HG03025 (cell line): ENCODE results near the gene PCCA.
"Not testable (repeated sequence)": the region's sequence is repeated elsewhere in the genome, so short reads cannot be mapped to it uniquely, and the experiment has no call there.

ENCODE experiments used
- ATAC-seq: cut with Tn5 transposase; IDR thresholded peaks from one replicate; pipeline ENCODE4 v1.9.1; 2021; ENCODE audit warnings: mild to moderate bottlenecking, moderate library complexity; ENCODE audit not compliant: unreplicated experiment, low FRiP score

The PCCA gene

GRCh38 chr13:100340865-100341264 is 252.0 kb downstream of the PCCA start:
- ATAC-seq: no peak

DNA sequence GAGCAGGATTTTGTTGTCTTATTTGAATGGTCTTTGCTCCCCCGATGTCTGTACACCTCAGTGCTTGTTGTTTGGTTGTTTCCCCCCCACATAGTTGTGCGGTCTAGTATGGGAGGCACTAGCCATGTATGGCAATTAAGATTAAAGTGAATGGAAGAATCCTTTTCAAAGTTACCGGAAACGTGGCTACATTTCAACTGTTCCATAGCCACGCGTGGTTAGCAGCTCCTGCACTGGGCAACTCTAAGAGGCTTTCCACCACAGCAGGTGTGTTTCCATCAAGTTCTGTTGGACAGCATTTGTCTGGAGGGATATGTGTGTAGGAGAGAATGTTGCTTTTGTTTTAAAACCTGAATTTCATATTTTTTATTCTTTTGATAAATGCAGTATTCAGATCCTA is 252.4 kb downstream of the PCCA start:
- ATAC-seq: no peak

- no peak for ATAC-seq
Observed at GRCh38 chr13:100344544-100344943, 255.7 kb downstream of the PCCA start.

DNA sequence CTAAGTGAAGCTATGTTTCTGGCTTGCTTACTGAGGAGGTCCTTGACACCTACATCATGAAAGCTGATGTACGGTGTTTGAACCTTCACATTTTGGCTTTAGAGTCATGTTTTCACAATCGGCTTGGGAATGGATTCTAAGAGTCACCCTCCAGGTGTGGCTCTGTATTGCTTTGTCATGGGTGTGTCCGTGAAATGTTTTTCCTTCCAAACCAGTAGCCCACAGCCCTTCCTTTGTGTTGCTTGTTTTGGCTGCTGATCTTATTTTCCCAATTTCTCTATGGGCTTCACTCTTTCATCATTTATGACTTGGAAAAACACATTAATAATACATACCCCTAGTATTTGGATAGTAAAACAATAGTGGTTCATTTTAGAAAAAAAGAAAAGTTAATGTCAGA is 259.1 kb downstream of the PCCA start:
- no peak for ATAC-seq

DNA sequence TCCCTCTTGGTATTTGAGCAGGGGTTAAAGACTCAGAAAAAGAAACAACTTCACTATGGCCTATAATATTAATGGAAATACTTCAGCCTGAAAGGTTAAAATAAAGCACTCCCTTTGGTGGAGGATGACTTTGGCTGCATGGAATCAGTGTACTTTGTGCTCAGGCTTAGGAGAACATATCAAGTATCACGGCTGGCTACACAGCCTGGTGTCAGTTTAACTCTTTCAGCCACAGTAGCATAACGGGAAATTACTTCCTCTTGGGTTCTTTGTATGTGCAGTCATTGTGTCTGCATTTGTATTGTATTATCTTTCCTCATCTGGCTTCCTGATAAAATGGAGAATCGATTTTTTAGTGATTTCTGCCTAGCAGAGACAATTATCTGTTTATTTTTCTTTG is 260.7 kb downstream of the PCCA start:
- ATAC-seq: no peak

GRCh38 chr13:100350601-100351000 is 261.7 kb downstream of the PCCA start:
- no peak for ATAC-seq

DNA sequence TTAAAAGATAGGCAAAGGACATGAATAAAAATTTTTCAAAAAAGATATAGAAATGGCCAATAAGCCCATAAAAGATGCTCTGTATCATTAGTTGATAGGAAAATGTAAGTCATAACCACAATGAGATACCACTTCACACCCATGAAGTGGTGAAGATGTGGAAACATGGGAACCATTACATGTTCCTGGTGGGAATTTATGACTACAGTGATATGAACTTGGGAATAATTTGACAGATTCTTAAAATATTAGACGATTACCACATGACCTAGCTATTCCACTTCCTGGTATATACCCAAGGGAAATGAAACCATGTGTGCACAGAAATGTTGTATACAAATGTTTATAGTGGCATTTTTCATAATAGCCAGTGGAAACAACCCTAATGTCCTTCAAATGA is 267.5 kb downstream of the PCCA start:
- ATAC-seq: no peak

- ATAC-seq: no peak
Observed at GRCh38 chr13:100356889-100357288, 268.0 kb downstream of the PCCA start.

GRCh38 chr13:100357764-100358163 is 268.9 kb downstream of the PCCA start:
- ATAC-seq: no peak

DNA sequence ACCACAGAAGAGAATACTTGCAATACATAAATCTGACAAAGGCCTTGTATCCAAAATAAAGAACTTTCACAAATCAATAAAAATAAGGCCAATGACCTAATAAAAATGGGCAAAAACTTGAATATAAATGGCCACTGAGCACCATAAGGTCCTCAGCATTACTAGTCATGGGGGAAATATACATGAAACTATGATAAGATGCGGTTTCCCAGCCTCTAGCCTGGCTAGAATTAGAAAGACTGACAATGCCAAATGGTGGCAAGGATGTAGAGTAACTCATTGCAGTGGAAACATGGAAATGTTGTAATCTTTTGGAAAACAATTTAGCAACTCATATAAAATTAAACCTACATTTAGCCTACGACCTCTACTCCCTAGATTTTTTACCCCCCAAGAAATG is 272.6 kb downstream of the PCCA start:
- no peak for ATAC-seq

GRCh38 chr13:100362371-100362770 is 273.5 kb downstream of the PCCA start:
- no peak for ATAC-seq

GRCh38 chr13:100362781-100363180 is 273.9 kb downstream of the PCCA start:
- no peak for ATAC-seq

GRCh38 chr13:100363285-100363711 is 274.4 kb downstream of the PCCA start:
- ATAC-seq: no peak

DNA sequence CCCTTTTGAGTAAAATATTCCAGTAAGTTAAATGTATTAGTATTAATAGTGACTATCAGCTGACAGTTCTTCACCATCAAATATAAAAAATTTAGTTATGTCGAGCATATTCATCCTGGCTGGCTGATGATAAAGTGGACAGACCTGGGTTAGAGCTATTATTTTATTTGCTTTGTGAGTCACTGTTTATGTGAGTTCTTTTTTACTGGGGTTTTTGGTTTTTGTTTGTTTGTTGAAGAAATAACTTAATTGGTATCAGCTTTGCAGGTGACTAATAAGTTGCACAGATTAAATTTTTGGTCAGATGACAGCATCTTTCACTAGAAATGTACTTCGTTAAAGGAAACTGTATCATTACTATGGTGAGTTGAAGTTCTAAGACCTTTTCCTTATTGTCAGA is 275.0 kb downstream of the PCCA start:
- no peak for ATAC-seq

GRCh38 chr13:100364591-100364990 is 275.7 kb downstream of the PCCA start:
- no peak for ATAC-seq

- ATAC-seq: no peak
Observed at GRCh38 chr13:100365680-100366079, 276.8 kb downstream of the PCCA start.

GRCh38 chr13:100378533-100378932 is 289.6 kb downstream of the PCCA start:
- no peak for ATAC-seq

DNA sequence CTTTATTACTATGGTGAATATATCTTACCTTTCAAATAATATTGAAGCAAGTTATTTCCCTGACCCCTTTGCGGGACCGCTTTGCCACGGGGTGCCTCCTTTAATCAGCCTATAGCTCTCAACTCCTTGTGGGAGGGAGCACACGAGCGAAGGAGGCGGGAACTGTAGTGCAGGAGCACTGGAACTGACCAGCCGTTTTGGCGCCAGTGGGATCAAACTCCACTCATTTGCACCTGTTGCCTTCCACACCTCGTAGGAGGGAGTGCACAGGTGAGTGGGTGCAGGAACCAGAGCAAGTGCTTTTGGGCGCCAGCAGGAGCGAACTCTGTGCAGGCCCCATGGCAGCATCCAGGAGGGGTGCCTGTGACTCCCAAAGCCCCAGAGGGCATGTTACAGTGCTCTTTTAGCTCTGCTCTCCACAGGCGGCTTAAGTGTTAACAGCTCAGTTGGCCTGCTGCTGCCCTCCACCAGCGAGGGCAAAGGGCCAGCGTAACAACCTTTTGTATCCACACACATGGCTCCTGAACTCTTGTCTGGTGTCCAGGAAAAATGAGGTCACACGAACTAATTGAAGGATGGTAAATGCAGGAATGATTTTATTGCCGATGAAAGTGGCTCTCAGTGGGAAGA is 292.8 kb downstream of the PCCA start:
- ATAC-seq: no peak

GRCh38 chr13:100382785-100383184 is 293.9 kb downstream of the PCCA start:
- ATAC-seq: no peak

- ATAC-seq: no peak
Observed at GRCh38 chr13:100387416-100387815, 298.5 kb downstream of the PCCA start.

DNA sequence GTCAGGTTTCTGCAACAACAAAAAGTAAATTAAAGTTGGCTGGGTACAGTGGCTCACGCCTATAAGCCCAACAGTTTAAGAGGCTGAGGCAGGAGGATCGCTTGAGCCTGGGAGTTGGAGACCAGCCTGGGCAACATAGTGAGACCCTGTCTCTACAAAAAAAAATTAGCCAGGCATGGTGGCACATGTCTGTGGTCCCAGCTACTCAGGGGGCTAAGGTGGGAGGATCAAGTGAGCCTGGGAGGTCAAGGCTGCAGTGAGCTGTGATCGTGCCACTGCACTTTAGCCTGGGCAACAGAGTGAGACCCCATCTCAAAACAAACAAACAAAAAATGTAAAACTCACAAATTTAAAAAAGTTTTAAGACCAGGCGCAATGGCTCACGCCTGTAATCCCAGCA is 299.3 kb downstream of the PCCA start:
- ATAC-seq: not testable (repeated sequence)

DNA sequence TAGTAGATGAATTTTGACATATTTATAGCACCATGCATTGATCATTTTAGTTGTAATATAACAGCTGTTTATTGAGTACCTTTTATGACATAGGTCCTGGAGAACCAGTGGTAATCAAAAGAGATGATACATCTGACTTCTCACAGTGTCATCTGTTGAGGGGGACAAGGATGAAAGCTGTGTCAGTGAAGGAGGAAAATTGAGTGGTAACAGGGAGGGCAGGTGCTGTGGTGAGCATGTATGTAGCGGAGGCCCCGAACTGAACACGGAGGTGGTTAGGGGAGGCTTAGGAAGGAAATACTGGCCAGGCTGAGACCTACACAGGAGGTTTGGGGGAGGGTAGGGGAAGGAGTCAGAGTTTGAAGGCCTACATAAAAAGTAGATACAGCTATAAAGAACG is 300.0 kb downstream of the PCCA start:
- no peak for ATAC-seq

DNA sequence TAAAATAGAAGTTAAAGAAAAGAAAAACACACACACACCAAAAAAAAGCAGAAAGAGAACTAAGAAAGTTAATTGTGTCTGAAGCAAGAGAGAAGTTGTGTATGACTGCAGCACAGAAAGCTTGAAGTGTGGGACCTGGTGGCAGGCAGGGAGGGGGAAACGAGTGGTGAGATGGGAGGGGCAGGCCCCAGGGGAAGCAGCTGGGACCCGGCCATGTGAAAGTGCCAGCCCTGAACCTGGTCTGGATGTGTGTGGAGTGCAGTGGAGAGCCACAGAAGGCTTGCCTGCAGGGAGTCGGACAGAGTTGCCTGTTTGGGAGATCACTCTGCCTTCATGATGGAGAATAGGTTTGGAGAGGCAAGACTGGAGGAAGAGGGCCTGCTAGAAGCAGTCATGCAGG is 300.7 kb downstream of the PCCA start:
- no peak for ATAC-seq
